Natural killer cell (primary cell): ENCODE data around the gene GREB1L. TPM values are rescaled to one million over a fixed set of nuclear protein-coding genes. Genes with fewer than 3 reads are reported as not detected.

ENCODE experiments used
- ATAC-seq, 3 donors: fragments of 150-1000 bp in 2 of 3; fragments of 200-7000 bp in 1 of 3; cut with Tn5 transposase; 1 replicate in 1 of 3; 2 replicates in 2 of 3; pipeline ENCODE4 v1.10.0; 2021; ENCODE audit warnings: mild to moderate bottlenecking in 2 of 3, moderate library complexity in 2 of 3
- DNase-seq, 2 donors: peaks; one replicate each; pipeline versions ENCODE4 v3.0.0 to v3.0.0-alpha.2; 2013 to 2021; ENCODE audit warnings: mixed read lengths in 1 of 2
- H3K27ac ChIP-seq: one replicate; pipeline ENCODE4 v1.5.1; 2013; ENCODE audit warnings: mild to moderate bottlenecking, low read length
- H3K27me3 ChIP-seq: one replicate; pipeline ENCODE4 v1.6.1; 2013; ENCODE audit warnings: low read length; ENCODE audit not compliant: control insufficient read depth, insufficient read depth
- H3K36me3 ChIP-seq: one replicate; pipeline ENCODE4 v1.6.1; 2013; ENCODE audit warnings: low read length; ENCODE audit not compliant: control insufficient read depth, insufficient read depth
- H3K4me1 ChIP-seq: one replicate; pipeline ENCODE4 v1.6.1; 2013; ENCODE audit warnings: low read length; ENCODE audit not compliant: control insufficient read depth, insufficient read depth
- H3K4me3 ChIP-seq: one replicate; pipeline ENCODE4 v1.5.1; 2013; ENCODE audit warnings: low read length
- H3K9me3 ChIP-seq: one replicate; pipeline ENCODE4 v1.6.1; 2013; ENCODE audit warnings: low read length; ENCODE audit not compliant: control insufficient read depth, insufficient read depth
- H3K27ac Mint-ChIP-seq, 2 donors: one replicate each; pipeline ENCODE4 v1.8.0; 2022; ENCODE audit warnings: mild to moderate bottlenecking in 2 of 2, mixed read lengths in 2 of 2, moderate library complexity in 1 of 2
- H3K27me3 Mint-ChIP-seq, 2 donors: one replicate each; pipeline ENCODE4 v1.8.0; 2022; ENCODE audit warnings: low read depth in 2 of 2, mixed read lengths in 2 of 2
- H3K36me3 Mint-ChIP-seq: one replicate; pipeline ENCODE4 v1.8.0; 2022; ENCODE audit warnings: mixed read lengths
- H3K4me1 Mint-ChIP-seq, 2 donors: one replicate each; pipeline ENCODE4 v1.8.0; 2022; ENCODE audit warnings: mixed read lengths in 2 of 2
- H3K4me3 Mint-ChIP-seq: one replicate; pipeline ENCODE4 v1.8.0; 2022; ENCODE audit warnings: mild to moderate bottlenecking, moderate library complexity, mixed read lengths
- H3K9me3 Mint-ChIP-seq, 2 donors: one replicate each; pipeline ENCODE4 v1.8.0; 2022; ENCODE audit warnings: mixed read lengths in 2 of 2
- CTCF ChIP-seq: fragments of 200-600 bp; IDR thresholded peaks from one replicate; pipeline ENCODE4 v1.8.0; 2022; ENCODE audit warnings: antibody characterized with exemption
- WGBS: methylation state at CpG from one replicate; pipeline ENCODE4 v1.1.7; 2013; ENCODE audit warnings: missing lambda C conversion rate; ENCODE audit not compliant: insufficient coverage; 5-methylcytosine and 5-hydroxymethylcytosine counted together
- intact Hi-C: fragments of 100-400 bp; cut with micrococcal nuclease; formaldehyde crosslinking; loops from one replicate; pipeline ENCODE4 v1.14.2; 2022
- total RNA-seq, 4 donors: library from RNA; stranded (reverse); fragments of 120-200 nt in 1 of 4; gene quantifications; one replicate each; pipeline versions ENCODE4 v1.2.3 to v1.2.4, GENCODE V29; 2013 to 2022

Gene GREB1L
- total RNA-seq, 3 donors from 2014 or later (not counting 1 experiment from before 2014, with no cell fraction given), result not detected

DNA sequence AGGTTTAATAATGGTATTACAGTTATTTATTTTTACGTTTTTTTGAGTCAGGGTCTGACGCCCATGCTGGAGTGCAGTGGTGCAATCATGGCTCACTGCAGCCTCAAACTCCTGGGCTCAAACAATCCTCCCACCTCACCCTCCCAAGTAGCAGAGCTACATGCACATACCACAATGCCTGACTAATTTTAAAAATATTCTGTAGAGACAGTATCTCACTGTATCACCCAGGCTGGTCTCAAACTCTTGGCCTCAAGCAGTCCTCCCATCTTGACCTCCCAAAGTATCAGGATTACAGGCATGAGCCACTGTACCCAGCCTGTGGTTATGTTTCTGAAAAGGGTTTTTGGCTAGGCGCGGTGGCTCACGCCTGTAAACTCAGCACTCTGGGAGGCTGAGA is 237.7 kb downstream of the GREB1L start:
- H3K4me3 ChIP-seq, result no peak overlapping the region
- Mint-ChIP-seq H3K27me3 (peaks cover 7 to 18% of the 10 kb centered on the region in 2 donors), H3K36me3 (no peaks in the 10 kb centered on the region), H3K9me3 (no peaks in the 10 kb centered on the region), H3K27ac (no peak overlapping the region), H3K4me1 (no peaks in the 10 kb centered on the region), H3K4me3 (no peak overlapping the region)
- no peaks in the 10 kb centered on the region for H3K9me3 ChIP-seq
- H3K27ac ChIP-seq, result no peak overlapping the region
- H3K36me3 ChIP-seq, result no peaks in the 10 kb centered on the region
- H3K27me3 ChIP-seq, result no peaks in the 10 kb centered on the region
- no peak for TF ChIP-seq CTCF
- WGBS, result 90% methylated on average over 5 of the region's 5 CpGs
- DNase-seq (no peak), ATAC-seq (no peak)
- intact Hi-C loops, result no loop called here
- H3K4me1 ChIP-seq, result no peaks in the 10 kb centered on the region

DNA sequence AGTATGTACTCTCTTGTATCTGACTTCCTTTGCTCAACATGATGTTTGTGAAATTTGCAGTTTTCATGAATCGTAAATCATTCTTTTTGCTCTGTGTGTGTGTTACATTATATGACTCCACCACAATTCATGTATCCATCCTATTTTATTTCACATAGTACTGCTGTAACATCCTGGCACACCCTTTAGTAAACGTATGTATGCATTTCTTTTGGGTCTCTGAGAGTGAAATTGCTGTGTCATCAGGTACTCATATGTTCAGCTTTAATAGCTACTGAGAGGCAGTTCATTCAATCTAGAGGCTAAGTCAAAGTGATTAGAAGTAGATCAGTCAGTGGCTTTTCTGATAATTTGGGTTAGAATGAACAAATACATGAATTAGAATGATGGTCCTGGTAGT is 239.7 kb downstream of the GREB1L start:
- DNase-seq, result no peak
- no peaks in the 10 kb centered on the region for H3K4me1 ChIP-seq
- H3K27ac ChIP-seq, result no peak overlapping the region
- H3K27me3 Mint-ChIP-seq, result peaks cover 0 to 10% of the 10 kb centered on the region in 2 donors
- intact Hi-C loops, result no loop called here
- no peaks in the 10 kb centered on the region for H3K27me3 ChIP-seq
- H3K4me3 ChIP-seq, result no peak overlapping the region
- TF ChIP-seq CTCF, result no peak
- ATAC-seq, result no peak
- no peak overlapping the region for H3K27ac Mint-ChIP-seq
- H3K36me3 ChIP-seq, result no peaks in the 10 kb centered on the region
- no peaks in the 10 kb centered on the region for H3K36me3 Mint-ChIP-seq
- WGBS, result 44% methylated on average over 2 of the region's 2 CpGs
- H3K4me1 Mint-ChIP-seq, result no peaks in the 10 kb centered on the region
- H3K4me3 Mint-ChIP-seq, result no peak overlapping the region
- H3K9me3 Mint-ChIP-seq, result no peaks in the 10 kb centered on the region
- no peaks in the 10 kb centered on the region for H3K9me3 ChIP-seq

GRCh38 chr18:21483051-21483450 is 241.0 kb downstream of the GREB1L start:
- H3K9me3 ChIP-seq, result no peaks in the 10 kb centered on the region
- no peak overlapping the region for H3K27ac ChIP-seq
- Mint-ChIP-seq H3K36me3 (no peaks in the 10 kb centered on the region), H3K27ac (no peak overlapping the region), H3K27me3 (peaks cover 0 to 10% of the 10 kb centered on the region in 2 donors), H3K4me1 (no peaks in the 10 kb centered on the region), H3K4me3 (no peak overlapping the region), H3K9me3 (no peaks in the 10 kb centered on the region)
- ATAC-seq (no peak), DNase-seq (no peak)
- WGBS, result 96% methylated on average over 4 of the region's 5 CpGs
- H3K27me3 ChIP-seq, result no peaks in the 10 kb centered on the region
- H3K4me3 ChIP-seq, result no peak overlapping the region
- H3K36me3 ChIP-seq, result no peaks in the 10 kb centered on the region
- TF ChIP-seq CTCF, result no peak
- intact Hi-C loops, result no loop called here
- no peaks in the 10 kb centered on the region for H3K4me1 ChIP-seq

- no peak overlapping the region for H3K27ac ChIP-seq
- no peaks in the 10 kb centered on the region for H3K4me1 ChIP-seq
- intact Hi-C loops, result no loop called here
- H3K27ac Mint-ChIP-seq, result no peak overlapping the region
- no peaks in the 10 kb centered on the region for H3K36me3 Mint-ChIP-seq
- H3K27me3 Mint-ChIP-seq, result peaks cover 0 to 10% of the 10 kb centered on the region in 2 donors
- no peak for TF ChIP-seq CTCF
- H3K9me3 ChIP-seq, result no peaks in the 10 kb centered on the region
- H3K36me3 ChIP-seq, result no peaks in the 10 kb centered on the region
- ATAC-seq (no peak), DNase-seq (no peak)
- no peak overlapping the region for H3K4me3 ChIP-seq
- WGBS, result 83% methylated on average over 7 of the region's 7 CpGs
- no peaks in the 10 kb centered on the region for H3K27me3 ChIP-seq
- H3K9me3 Mint-ChIP-seq, result no peaks in the 10 kb centered on the region
- H3K4me1 Mint-ChIP-seq, result no peaks in the 10 kb centered on the region
- H3K4me3 Mint-ChIP-seq, result no peak overlapping the region
Measured at GRCh38 chr18:21484851-21485636, 243.0 kb downstream of the GREB1L start.
